Measurements from ENCODE around the gene NUDT3. TPM values are rescaled to one million over a fixed set of nuclear protein-coding genes. Genes with fewer than 3 reads are reported as not detected.

Gene NUDT3
- total and polyA plus RNA-seq, 9 of the 15 experiments (the other 6 are each of a cell fraction or from before 2014, with no cell fraction given): 5.4 to 81.2 (median 56.4) TPM

GRCh38 chr6:34284563-34285447 is 107.7 kb downstream of the NUDT3 start (continued):
- TF ChIP-seq, protein P1, sequence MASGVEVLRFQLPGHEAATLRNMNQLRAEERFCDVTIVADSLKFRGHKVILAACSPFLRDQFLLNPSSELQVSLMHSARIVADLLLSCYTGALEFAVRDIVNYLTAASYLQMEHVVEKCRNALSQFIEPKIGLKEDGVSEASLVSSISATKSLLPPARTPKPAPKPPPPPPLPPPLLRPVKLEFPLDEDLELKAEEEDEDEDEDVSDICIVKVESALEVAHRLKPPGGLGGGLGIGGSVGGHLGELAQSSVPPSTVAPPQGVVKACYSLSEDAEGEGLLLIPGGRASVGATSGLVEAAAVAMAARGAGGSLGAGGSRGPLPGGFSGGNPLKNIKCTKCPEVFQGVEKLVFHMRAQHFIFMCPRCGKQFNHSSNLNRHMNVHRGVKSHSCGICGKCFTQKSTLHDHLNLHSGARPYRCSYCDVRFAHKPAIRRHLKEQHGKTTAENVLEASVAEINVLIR (CRISPR knock-in tag; IDR thresholded peaks at IDR 0.05): 0 out of 2 replicates have a peak, but pooled peaks have one; percentile 56
- TF ChIP-seq ZNF766 (CRISPR knock-in tag; conservative IDR thresholded peaks at IDR 0.05): no peak
- TF ChIP-seq, protein P2, sequence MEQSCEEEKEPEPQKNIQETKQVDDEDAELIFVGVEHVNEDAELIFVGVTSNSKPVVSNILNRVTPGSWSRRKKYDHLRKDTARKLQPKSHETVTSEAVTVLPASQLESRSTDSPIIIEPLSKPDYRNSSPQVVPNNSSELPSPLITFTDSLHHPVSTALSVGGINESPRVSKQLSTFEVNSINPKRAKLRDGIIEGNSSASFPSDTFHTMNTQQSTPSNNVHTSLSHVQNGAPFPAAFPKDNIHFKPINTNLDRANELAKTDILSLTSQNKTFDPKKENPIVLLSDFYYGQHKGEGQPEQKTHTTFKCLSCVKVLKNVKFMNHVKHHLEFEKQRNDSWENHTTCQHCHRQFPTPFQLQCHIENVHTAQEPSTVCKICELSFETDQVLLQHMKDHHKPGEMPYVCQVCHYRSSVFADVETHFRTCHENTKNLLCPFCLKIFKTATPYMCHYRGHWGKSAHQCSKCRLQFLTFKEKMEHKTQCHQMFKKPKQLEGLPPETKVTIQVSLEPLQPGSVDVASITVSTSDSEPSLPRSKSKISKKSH (CRISPR knock-in tag; IDR thresholded peaks at IDR 0.05): no peak
- peak in 1 of 2 experiments; percentile 37; a peak in 2 of 4 replicates for TF ChIP-seq RAD21 (CRISPR knock-in tag; conservative IDR thresholded peaks at IDR 0.05 in 1 of 2, IDR thresholded peaks at IDR 0.05 in 1 of 2)
- TF ChIP-seq, protein P3, sequence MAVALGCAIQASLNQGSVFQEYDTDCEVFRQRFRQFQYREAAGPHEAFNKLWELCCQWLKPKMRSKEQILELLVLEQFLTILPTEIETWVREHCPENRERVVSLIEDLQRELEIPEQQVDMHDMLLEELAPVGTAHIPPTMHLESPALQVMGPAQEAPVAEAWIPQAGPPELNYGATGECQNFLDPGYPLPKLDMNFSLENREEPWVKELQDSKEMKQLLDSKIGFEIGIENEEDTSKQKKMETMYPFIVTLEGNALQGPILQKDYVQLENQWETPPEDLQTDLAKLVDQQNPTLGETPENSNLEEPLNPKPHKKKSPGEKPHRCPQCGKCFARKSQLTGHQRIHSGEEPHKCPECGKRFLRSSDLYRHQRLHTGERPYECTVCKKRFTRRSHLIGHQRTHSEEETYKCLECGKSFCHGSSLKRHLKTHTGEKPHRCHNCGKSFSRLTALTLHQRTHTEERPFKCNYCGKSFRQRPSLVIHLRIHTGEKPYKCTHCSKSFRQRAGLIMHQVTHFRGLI (CRISPR knock-in tag; IDR thresholded peaks at IDR 0.05): no peak
- no peak for TF ChIP-seq ELF1 (tag; IDR thresholded peaks at IDR 0.05)
- no peak for TF ChIP-seq HDGF (IDR thresholded peaks at IDR 0.05)
- TF ChIP-seq, protein P4, sequence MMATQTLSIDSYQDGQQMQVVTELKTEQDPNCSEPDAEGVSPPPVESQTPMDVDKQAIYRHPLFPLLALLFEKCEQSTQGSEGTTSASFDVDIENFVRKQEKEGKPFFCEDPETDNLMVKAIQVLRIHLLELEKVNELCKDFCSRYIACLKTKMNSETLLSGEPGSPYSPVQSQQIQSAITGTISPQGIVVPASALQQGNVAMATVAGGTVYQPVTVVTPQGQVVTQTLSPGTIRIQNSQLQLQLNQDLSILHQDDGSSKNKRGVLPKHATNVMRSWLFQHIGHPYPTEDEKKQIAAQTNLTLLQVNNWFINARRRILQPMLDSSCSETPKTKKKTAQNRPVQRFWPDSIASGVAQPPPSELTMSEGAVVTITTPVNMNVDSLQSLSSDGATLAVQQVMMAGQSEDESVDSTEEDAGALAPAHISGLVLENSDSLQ (IDR thresholded peaks at IDR 0.05): no peak
- TF ChIP-seq ZZZ3 (IDR thresholded peaks at IDR 0.05): no peak
- TF ChIP-seq CLOCK (CRISPR knock-in tag; IDR thresholded peaks at IDR 0.05; ENCODE audit: borderline replicate concordance): no peak
- TF ChIP-seq CREB3 (tag; conservative IDR thresholded peaks at IDR 0.05; ENCODE audit: low read depth): no peak
- TF ChIP-seq ZNF668 (CRISPR knock-in tag; IDR thresholded peaks at IDR 0.05): no peak
- no peak for TF ChIP-seq RBM34 (IDR thresholded peaks at IDR 0.05; ENCODE audit: borderline replicate concordance, insufficient read depth, low read length)
- no peak for TF ChIP-seq STAG1 (CRISPR knock-in tag; IDR thresholded peaks at IDR 0.05; ENCODE audit: borderline replicate concordance)
- no peak for TF ChIP-seq KLF1 (tag; IDR thresholded peaks at IDR 0.05)
- TF ChIP-seq ELF2 (CRISPR knock-in tag; IDR thresholded peaks at IDR 0.05): no peak
- no peak for TF ChIP-seq SRSF9 (IDR thresholded peaks at IDR 0.05; ENCODE audit: borderline replicate concordance, low read depth, low read length)
